GM12878 (cell line): Measurements from ENCODE around the gene ADCY5. TPM values are rescaled to one million over a fixed set of nuclear protein-coding genes. Genes with fewer than 3 reads are reported as not detected.

Source experiments
- ATAC-seq: fragments of 200-7000 bp; cut with Tn5 transposase; 3 replicates; pipeline ENCODE4 v1.9.1; 2020; ENCODE audit warnings: mild to moderate bottlenecking, moderate library complexity
- BruUV-seq: library from RNA; stranded (reverse); fragments of 400-500 nt; replicated peaks from 2 replicates; lab custom pipeline; 2021; lab: Mats Ljungman, UMichigan
- CTCF ChIA-PET: fragments of 300-600 bp; sonication (Branson Sonifier 250); formaldehyde crosslinking; extraction: SDS; loops from one replicate; lab custom pipeline; 2021; ENCODE audit warnings: inconsistent platforms; lab: Yijun Ruan, JAX
- POLR2A ChIA-PET: fragments of 350-600 bp; formaldehyde crosslinking; extraction: SDS; loops from one replicate; lab custom pipeline; 2021; ENCODE audit warnings: inconsistent platforms; lab: Charles Lee
- RAD21 ChIA-PET: fragments of 300-600 bp; sonication (Branson Sonifier 250); formaldehyde crosslinking; loops from one replicate; lab custom pipeline; 2023; ENCODE audit warnings: antibody characterized with exemption; ENCODE audit not compliant: unreplicated experiment; lab: Charles Lee
- SMC1A ChIA-PET: fragments of 300-600 bp; sonication (Branson Sonifier 250); formaldehyde crosslinking; loops from one replicate; lab custom pipeline; 2023; ENCODE audit not compliant: unreplicated experiment, uncharacterized antibody; lab: Charles Lee
- DNase-seq: peaks from one replicate; pipeline ENCODE4 v3.0.0-alpha.2; 2011; ENCODE audit warnings: low read depth, low spot score
- FAIRE-seq: peaks from 3 replicates; lab custom pipeline; 2011; peaks lifted over from hg19 to GRCh38; lab: Jason Lieb, UNC
- H2AFZ ChIP-seq: 2 replicates; pipeline ENCODE4 v1.6.0; 2011; ENCODE audit warnings: low read depth, low read length, control low read depth; ENCODE audit not compliant: control insufficient read depth
- H3K27ac ChIP-seq: 2 replicates; pipeline ENCODE4 v1.5.1; 2011; ENCODE audit warnings: control low read depth; ENCODE audit not compliant: control insufficient read depth, insufficient read depth
- H3K27me3 ChIP-seq, 2 experiments: replicated peaks in 1 of 2; 2 replicates each; pipeline versions ENCODE4 v1.6.0 to v1.6.1; 2011; ENCODE audit warnings: low read length in 1 of 2; ENCODE audit not compliant: control insufficient read depth in 2 of 2, insufficient read depth in 2 of 2
- H3K36me3 ChIP-seq, 2 experiments: 2 replicates each; pipeline ENCODE4 v1.5.1; 2011; ENCODE audit warnings: low read length in 1 of 2; ENCODE audit not compliant: control insufficient read depth in 2 of 2, insufficient read depth in 2 of 2
- H3K4me1 ChIP-seq: 2 replicates; pipeline ENCODE4 v1.6.1; 2011; ENCODE audit warnings: mild to moderate bottlenecking, low read length, moderate library complexity, mixed read lengths; ENCODE audit not compliant: control insufficient read depth, insufficient read depth
- H3K4me2 ChIP-seq: 2 replicates; pipeline ENCODE4 v1.6.0; 2011; ENCODE audit warnings: control low read depth; ENCODE audit not compliant: control insufficient read depth, insufficient read depth
- H3K4me3 ChIP-seq: fragments of 200-600 bp; sonication (generic); 2 replicates; pipeline ENCODE4 v1.5.1; 2016
- H3K79me2 ChIP-seq: 2 replicates; pipeline ENCODE4 v1.6.0; 2011; ENCODE audit warnings: low read length; ENCODE audit not compliant: control insufficient read depth, insufficient read depth
- H3K9ac ChIP-seq: 2 replicates; pipeline ENCODE4 v1.8.0; 2011; ENCODE audit warnings: low read length, control low read depth, mixed read lengths; ENCODE audit not compliant: control insufficient read depth, insufficient read depth
- H3K9me3 ChIP-seq: replicated peaks from 3 replicates; pipeline ENCODE4 v1.5.1; 2011; ENCODE audit warnings: mild to moderate bottlenecking, low read length; ENCODE audit not compliant: control insufficient read depth, insufficient read depth
- H4K20me1 ChIP-seq: 2 replicates; pipeline ENCODE4 v1.6.0; 2011; ENCODE audit not compliant: control insufficient read depth, insufficient read depth
- BCL11A ChIP-seq: IDR thresholded peaks from 2 replicates; pipeline ENCODE4 v1.6.1; 2011; ENCODE audit warnings: low read depth, low read length
- CHD2 ChIP-seq: IDR thresholded peaks from 2 replicates; pipeline ENCODE4 v1.6.1; 2011; ENCODE audit warnings: low read depth, low read length, improper control_type of control experiment, borderline replicate concordance
- EGR1 ChIP-seq, 2 experiments: IDR thresholded peaks; 1 replicate in 1 of 2; 2 replicates in 1 of 2; pipeline ENCODE4 v1.6.1; 2011 to 2012; ENCODE audit warnings: low read depth in 2 of 2, low read length in 2 of 2, borderline replicate concordance in 1 of 2, mild to moderate bottlenecking in 1 of 2, moderate library complexity in 1 of 2
- FOXK2 ChIP-seq: fragments of 450-650 bp; IDR thresholded peaks from 2 replicates; pipeline ENCODE4 v1.6.1; 2017; ENCODE audit warnings: mild to moderate bottlenecking, moderate library complexity
- GABPA ChIP-seq: IDR thresholded peaks from 2 replicates; pipeline ENCODE4 v1.6.1; 2014; ENCODE audit warnings: antibody characterized with exemption, low read depth, mild to moderate bottlenecking, inconsistent platforms
- KLF5 ChIP-seq: fragments of 450-650 bp; IDR thresholded peaks from 2 replicates; pipeline ENCODE4 v1.6.1; 2014; ENCODE audit warnings: mild to moderate bottlenecking; ENCODE audit not compliant: partially characterized antibody
- MTA3 ChIP-seq: IDR thresholded peaks from 2 replicates; pipeline ENCODE4 v1.6.1; 2012; ENCODE audit warnings: low read length, inconsistent platforms, borderline replicate concordance
- NFXL1 ChIP-seq: fragments of 450-650 bp; IDR thresholded peaks from 2 replicates; pipeline ENCODE4 v1.6.1; 2017; ENCODE audit warnings: antibody characterized with exemption, mild to moderate bottlenecking, borderline replicate concordance
- NR2C1 ChIP-seq: fragments of 450-650 bp; IDR thresholded peaks from 2 replicates; pipeline ENCODE4 v1.6.1; 2017; ENCODE audit warnings: antibody characterized with exemption, mild to moderate bottlenecking, moderate library complexity
- PAX8 ChIP-seq: fragments of 450-650 bp; IDR thresholded peaks from 2 replicates; pipeline ENCODE4 v1.6.1; 2017; ENCODE audit warnings: mild to moderate bottlenecking, moderate library complexity
- RELA ChIP-seq: fragments of 450-650 bp; IDR thresholded peaks from 2 replicates; pipeline ENCODE4 v1.8.0; 2014; ENCODE audit warnings: borderline replicate concordance; ENCODE audit not compliant: partially characterized antibody
- SPI1 ChIP-seq: IDR thresholded peaks from 2 replicates; pipeline ENCODE4 v1.6.1; 2011; ENCODE audit warnings: low read depth, mild to moderate bottlenecking, low read length, moderate library complexity, borderline replicate concordance; ENCODE audit not compliant: insufficient read depth
- TCF3 ChIP-seq: IDR thresholded peaks from 2 replicates; pipeline ENCODE4 v1.6.1; 2012; ENCODE audit warnings: low read depth, mild to moderate bottlenecking, low read length, borderline replicate concordance; ENCODE audit not compliant: insufficient read depth
- ZNF217 ChIP-seq: fragments of 450-650 bp; IDR thresholded peaks from 2 replicates; pipeline ENCODE4 v1.6.1; 2017; ENCODE audit warnings: antibody characterized with exemption, mild to moderate bottlenecking
- WGBS: methylation state at CpG from one replicate; pipeline ENCODE4 v1.1.6; 2016; ENCODE audit warnings: low lambda C conversion rate; ENCODE audit not compliant: insufficient replicate concordance, insufficient coverage; ENCODE audit errors: missing lambda C conversion rate; 5-methylcytosine and 5-hydroxymethylcytosine counted together
- in situ Hi-C: fragments of 300-500 bp; cut with MboI; formaldehyde crosslinking; loops from 9 replicates; pipeline ENCODE4 v1.14.3; 2018; ENCODE audit warnings: mixed read lengths
- intact Hi-C: fragments of 100-400 bp; cut with micrococcal nuclease; formaldehyde crosslinking; loops from one replicate; pipeline ENCODE4 v1.14.2; 2022; ENCODE audit not compliant: unreplicated experiment
- polyA plus RNA-seq, 11 experiments: library from polyadenylated mRNA; depleted of rRNA in 4 of 11; unstranded in 6 of 11; stranded (reverse) in 5 of 11; fragments of >200 nt; fragmentation: Nextera tagmentation in 4 of 11; fragmentation: Illumina TruSeq in 1 of 11; extraction: Ambion mirVana in 4 of 11; extraction: Trizol in 1 of 11; gene quantifications; 1 replicate in 1 of 11; 2 replicates in 10 of 11; pipeline versions ENCODE4 v1.2.1 to v1.2.3, GENCODE V29; 2011 to 2016; ENCODE audit warnings: inconsistent platforms in 2 of 11, missing spikeins in 2 of 11, low read depth in 1 of 11
- total RNA-seq, 4 experiments: library from RNA; depleted of rRNA in 3 of 4; stranded (reverse); fragments of >200 nt in 3 of 4; fragmentation: Illumina TruSeq in 1 of 4; extraction: Trizol in 1 of 4; gene quantifications; 2 replicates each; pipeline versions ENCODE4 v1.2.1 to v1.2.3, GENCODE V29; 2013 to 2021
- TF ChIP-seq, protein P1 (sequence below): fragments of 450-650 bp; IDR thresholded peaks from 2 replicates; pipeline ENCODE4 v1.6.1; 2018; ENCODE audit warnings: mild to moderate bottlenecking, low read depth, moderate library complexity; ENCODE audit not compliant: partially characterized antibody
- TF ChIP-seq, protein P2 (sequence below): fragments of 450-650 bp; formaldehyde crosslinking; IDR thresholded peaks from 2 replicates; pipeline ENCODE4 v1.4.0; 2022; ENCODE audit warnings: mild to moderate bottlenecking, moderate library complexity

ADCY5 gene
- total and polyA plus RNA-seq, 10 of the 15 experiments (the other 5 are each of a cell fraction or from before 2014, with no cell fraction given), result under 0.01 to 0.24 (median 0.02) TPM; not detected in 4

DNA sequence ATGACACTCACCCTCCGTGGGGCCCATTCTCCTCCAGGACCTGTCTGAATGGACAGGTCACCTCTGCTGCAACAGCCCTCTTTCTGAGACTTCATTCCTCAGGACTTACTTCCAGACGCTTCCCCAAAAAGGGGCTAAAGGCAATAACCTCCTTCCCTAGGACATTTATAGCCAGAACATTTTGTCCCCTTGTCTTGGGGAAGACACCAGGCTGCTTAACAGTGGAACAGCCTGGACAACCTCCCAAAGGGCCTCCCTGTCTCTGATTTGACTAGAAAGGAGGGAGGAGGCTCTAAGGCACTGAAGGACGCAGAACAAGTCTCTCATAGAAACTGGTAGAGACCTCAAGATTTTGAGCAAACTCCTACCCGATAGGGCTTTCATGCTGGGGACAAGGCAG, 32.7 kb downstream of the ADCY5 start (continued):
- TF ChIP-seq SPI1, result no peak
- TF ChIP-seq EGR1 (IDR thresholded peaks at IDR 0.05; ENCODE audit: borderline replicate concordance in 1 of 2, low read depth in 2 of 2, low read length in 2 of 2), result no peak
- TF ChIP-seq KLF5, result no peak
- no peak for TF ChIP-seq ZNF217
- no peak for TF ChIP-seq MTA3
- no peak for TF ChIP-seq PAX8
- TF ChIP-seq FOXK2, result no peak
- TF ChIP-seq NFXL1, result no peak
- no peak for TF ChIP-seq RELA
- TF ChIP-seq NR2C1, result no peak
- TF ChIP-seq CHD2, result no peak
- no peak for TF ChIP-seq GABPA

DNA sequence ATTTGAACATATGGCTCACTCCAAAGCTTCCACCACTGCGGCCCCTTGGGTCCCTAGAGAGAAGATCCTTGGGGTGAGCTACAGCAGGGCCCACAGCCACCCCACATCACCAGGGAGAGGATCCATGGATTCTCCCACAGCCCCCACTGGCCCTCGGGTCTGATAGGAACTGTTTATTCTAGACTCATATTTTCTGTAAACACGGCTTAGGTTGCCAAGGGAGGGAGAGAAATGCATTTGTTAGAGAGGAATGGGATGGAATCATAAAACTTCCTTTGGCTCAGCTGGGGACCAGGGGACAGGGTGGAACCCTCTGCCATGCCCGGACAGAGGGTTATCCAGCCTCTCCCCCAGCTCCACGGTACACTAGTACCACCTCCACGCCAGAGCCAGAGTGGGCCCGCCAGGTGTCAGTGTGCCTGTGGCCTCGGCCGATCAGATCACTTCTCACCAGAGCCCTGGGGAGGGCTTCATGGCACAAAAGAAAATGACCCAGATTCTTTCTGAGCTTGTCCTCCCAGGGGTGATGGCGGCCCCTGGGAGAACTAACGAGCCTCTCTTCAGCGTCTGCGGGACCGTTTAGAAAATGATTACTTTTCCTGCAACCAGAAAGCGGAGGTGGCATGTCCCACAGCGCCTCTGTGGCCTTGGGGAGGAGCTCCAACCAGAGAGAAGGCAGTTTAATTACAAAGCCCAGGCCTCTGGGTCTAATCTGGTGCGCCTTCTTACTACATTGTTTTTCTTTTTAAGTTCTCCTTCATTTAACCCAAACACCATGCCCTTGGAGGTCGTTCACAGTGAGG, 33.7 kb downstream of the ADCY5 start:
- no peaks in the 10 kb centered on the region for H3K9me3 ChIP-seq
- no peak overlapping the region for H2AFZ ChIP-seq
- CTCF ChIA-PET, result no interaction called here
- DNase-seq (no peak), FAIRE-seq (no peak), ATAC-seq (no peak)
- H4K20me1 ChIP-seq, result no peaks in the 10 kb centered on the region
- no peaks in the 10 kb centered on the region for H3K79me2 ChIP-seq
- no TSS peak for BruUV-seq
- RAD21 ChIA-PET, result no interaction called here
- SMC1A ChIA-PET, result no interaction called here
- no peak overlapping the region for H3K4me2 ChIP-seq
- in situ Hi-C loops (no loop called here), intact Hi-C loops (no loop called here)
- H3K27me3 ChIP-seq, result peaks cover 0 to 2% of the 10 kb centered on the region in 2 experiments; a peak in 2 of 4 replicates
- H3K4me3 ChIP-seq, result no peak overlapping the region
- H3K36me3 ChIP-seq, result no peaks in the 10 kb centered on the region; a peak in 1 of 4 replicates
- no peaks in the 10 kb centered on the region for H3K4me1 ChIP-seq
- H3K27ac ChIP-seq, result no peak overlapping the region
- H3K9ac ChIP-seq, result no peak overlapping the region
- WGBS, result 33% methylated on average over 18 of the region's 18 CpGs
- POLR2A ChIA-PET, result no interaction called here
- TF ChIP-seq TCF3 (no peak), BCL11A (no peak)
- TF ChIP-seq, protein P1, sequence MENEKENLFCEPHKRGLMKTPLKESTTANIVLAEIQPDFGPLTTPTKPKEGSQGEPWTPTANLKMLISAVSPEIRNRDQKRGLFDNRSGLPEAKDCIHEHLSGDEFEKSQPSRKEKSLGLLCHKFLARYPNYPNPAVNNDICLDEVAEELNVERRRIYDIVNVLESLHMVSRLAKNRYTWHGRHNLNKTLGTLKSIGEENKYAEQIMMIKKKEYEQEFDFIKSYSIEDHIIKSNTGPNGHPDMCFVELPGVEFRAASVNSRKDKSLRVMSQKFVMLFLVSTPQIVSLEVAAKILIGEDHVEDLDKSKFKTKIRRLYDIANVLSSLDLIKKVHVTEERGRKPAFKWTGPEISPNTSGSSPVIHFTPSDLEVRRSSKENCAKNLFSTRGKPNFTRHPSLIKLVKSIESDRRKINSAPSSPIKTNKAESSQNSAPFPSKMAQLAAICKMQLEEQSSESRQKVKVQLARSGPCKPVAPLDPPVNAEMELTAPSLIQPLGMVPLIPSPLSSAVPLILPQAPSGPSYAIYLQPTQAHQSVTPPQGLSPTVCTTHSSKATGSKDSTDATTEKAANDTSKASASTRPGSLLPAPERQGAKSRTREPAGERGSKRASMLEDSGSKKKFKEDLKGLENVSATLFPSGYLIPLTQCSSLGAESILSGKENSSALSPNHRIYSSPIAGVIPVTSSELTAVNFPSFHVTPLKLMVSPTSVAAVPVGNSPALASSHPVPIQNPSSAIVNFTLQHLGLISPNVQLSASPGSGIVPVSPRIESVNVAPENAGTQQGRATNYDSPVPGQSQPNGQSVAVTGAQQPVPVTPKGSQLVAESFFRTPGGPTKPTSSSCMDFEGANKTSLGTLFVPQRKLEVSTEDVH, result no peak
- TF ChIP-seq, protein P2, sequence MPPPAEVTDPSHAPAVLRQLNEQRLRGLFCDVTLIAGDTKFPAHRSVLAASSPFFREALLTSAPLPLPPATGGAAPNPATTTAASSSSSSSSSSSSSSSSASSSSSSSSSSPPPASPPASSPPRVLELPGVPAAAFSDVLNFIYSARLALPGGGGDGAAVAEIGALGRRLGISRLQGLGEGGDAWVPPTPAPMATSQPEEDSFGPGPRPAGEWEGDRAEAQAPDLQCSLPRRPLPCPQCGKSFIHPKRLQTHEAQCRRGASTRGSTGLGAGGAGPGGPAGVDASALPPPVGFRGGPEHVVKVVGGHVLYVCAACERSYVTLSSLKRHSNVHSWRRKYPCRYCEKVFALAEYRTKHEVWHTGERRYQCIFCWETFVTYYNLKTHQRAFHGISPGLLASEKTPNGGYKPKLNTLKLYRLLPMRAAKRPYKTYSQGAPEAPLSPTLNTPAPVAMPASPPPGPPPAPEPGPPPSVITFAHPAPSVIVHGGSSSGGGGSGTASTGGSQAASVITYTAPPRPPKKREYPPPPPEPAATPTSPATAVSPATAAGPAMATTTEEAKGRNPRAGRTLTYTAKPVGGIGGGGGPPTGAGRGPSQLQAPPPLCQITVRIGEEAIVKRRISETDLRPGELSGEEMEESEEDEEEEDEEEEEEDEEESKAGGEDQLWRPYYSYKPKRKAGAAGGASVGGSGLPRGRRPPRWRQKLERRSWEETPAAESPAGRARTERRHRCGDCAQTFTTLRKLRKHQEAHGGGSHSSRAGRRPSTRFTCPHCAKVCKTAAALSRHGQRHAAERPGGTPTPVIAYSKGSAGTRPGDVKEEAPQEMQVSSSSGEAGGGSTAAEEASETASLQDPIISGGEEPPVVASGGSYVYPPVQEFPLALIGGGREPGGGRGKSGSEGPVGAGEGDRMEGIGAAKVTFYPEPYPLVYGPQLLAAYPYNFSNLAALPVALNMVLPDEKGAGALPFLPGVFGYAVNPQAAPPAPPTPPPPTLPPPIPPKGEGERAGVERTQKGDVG (CRISPR knock-in tag), result no peak
